Stomach (tissue), 9 donors: ENCODE results near the gene GLYATL1. TPM values are rescaled to one million over a fixed set of nuclear protein-coding genes. Genes with fewer than 3 reads are reported as not detected.

ENCODE experiments used
- DNase-seq, 2 donors: peaks; one replicate each; pipeline versions ENCODE4 v3.0.0 to v3.0.0-alpha.2; 2013 to 2019
- H3K27ac ChIP-seq, 5 donors: fragments of 200-600 bp in 4 of 5; sonication (generic) in 4 of 5; one replicate each; pipeline ENCODE4 v1.5.1; 2013 to 2019; ENCODE audit warnings: mild to moderate bottlenecking in 1 of 5, moderate library complexity in 1 of 5
- H3K27me3 ChIP-seq, 3 donors: fragments of 200-600 bp; sonication (generic); one replicate each; pipeline ENCODE4 v1.5.1; 2017 to 2019; ENCODE audit warnings: mixed run types in 1 of 3
- H3K36me3 ChIP-seq, 4 donors: fragments of 200-600 bp; sonication (generic); 1 replicate in 3 of 4; 2 replicates in 1 of 4; pipeline ENCODE4 v1.5.1; 2016 to 2019
- H3K4me1 ChIP-seq, 4 donors: fragments of 200-600 bp; sonication (generic); one replicate each; pipeline ENCODE4 v1.5.1; 2016 to 2019
- H3K4me3 ChIP-seq, 4 donors: fragments of 200-600 bp; sonication (generic) in 3 of 4; one replicate each; pipeline ENCODE4 v1.5.1; 2016 to 2019; ENCODE audit warnings: mild to moderate bottlenecking in 1 of 4
- H3K9me3 ChIP-seq, 4 donors: fragments of 200-600 bp; sonication (generic); one replicate each; pipeline ENCODE4 v1.5.1; 2016 to 2019
- EP300 ChIP-seq: sonication (generic); formaldehyde crosslinking; IDR thresholded peaks from one replicate; pipeline ENCODE4 v1.6.1; 2017; ENCODE audit warnings: antibody characterized with exemption
- POLR2A ChIP-seq, 4 donors: fragments of 450-650 bp; IDR thresholded peaks; one replicate each; pipeline ENCODE4 v1.6.1; 2016; ENCODE audit warnings: antibody characterized with exemption in 4 of 4, control low read depth in 2 of 4, mild to moderate bottlenecking in 1 of 4, moderate library complexity in 1 of 4
- POLR2AphosphoS5 ChIP-seq, 3 donors: sonication (generic); formaldehyde crosslinking; IDR thresholded peaks; one replicate each; pipeline ENCODE4 v1.6.1; 2016; ENCODE audit warnings: antibody characterized with exemption in 3 of 3
- WGBS, 5 donors: extraction: QIAGEN DNeasy Blood & Tissue Kit in 3 of 5; methylation state at CpG; one replicate each; pipeline versions ENCODE4 v1.1.5 to v1.1.7; 2013 to 2018; 5-methylcytosine and 5-hydroxymethylcytosine counted together
- intact Hi-C: fragments of 100-400 bp; cut with DNase I; formaldehyde crosslinking; loops from one replicate; pipeline ENCODE4 v1.15.1; 2023; ENCODE audit warnings: low total_unique reads
- polyA plus RNA-seq, 3 donors: library from polyadenylated mRNA; stranded (reverse); fragments of 200-250 nt; gene quantifications; one replicate each; pipeline ENCODE4 v1.2.3, GENCODE V29; 2013
- total RNA-seq, 5 donors: library from RNA; depleted of rRNA; stranded (reverse); fragments of >200 nt; gene quantifications; one replicate each; pipeline versions ENCODE4 v1.1.0 to v1.2.3, GENCODE V29; 2014 to 2016
- TF ChIP-seq, protein P1 (sequence below), 7 experiments: fragments of 450-650 bp in 4 of 7; fragments of 200-600 bp in 3 of 7; sonication (generic) in 3 of 7; IDR thresholded peaks; one replicate each; pipeline ENCODE4 v1.5.1; 2016 to 2019; ENCODE audit warnings: antibody characterized with exemption in 7 of 7, control low read depth in 2 of 7, mild to moderate bottlenecking in 1 of 7
- donor health status: healthy with polysubstance abuse.
- donor health status: Bipolar disorder and iron deficiency.
- donor health status: healthy.

GLYATL1 gene
- total and polyA plus RNA-seq, 8 donors = 0.73 to 13.4 (median 1.4) TPM; not detected in 3

GRCh38 chr11:58922479-58922878 is 16.8 kb upstream of the GLYATL1 start:
- Histone ChIP-seq H3K9me3 (peaks cover 0 to 14% (median 5%) of the 10 kb centered on the region in 4 donors), H3K4me3 (no peak overlapping the region), H3K27ac (peak overlapping the region in 1 of 5 donors; percentile 40), H3K27me3 (no peaks in the 10 kb centered on the region), H3K36me3 (no peaks in the 10 kb centered on the region), H3K4me1 (peaks cover 0 to 20% (median 16%) of the 10 kb centered on the region in 4 donors)
- intact Hi-C loops = no loop called here
- 24 to 45% (median 30%) methylated on average over 5 of the region's 5 CpGs for WGBS, 5 donors
- TF ChIP-seq EP300 (no peak), POLR2AphosphoS5 (IDR thresholded peaks at IDR 0.05) (no peak), POLR2A (IDR thresholded peaks at IDR 0.05) (no peak)
- TF ChIP-seq, protein P1, sequence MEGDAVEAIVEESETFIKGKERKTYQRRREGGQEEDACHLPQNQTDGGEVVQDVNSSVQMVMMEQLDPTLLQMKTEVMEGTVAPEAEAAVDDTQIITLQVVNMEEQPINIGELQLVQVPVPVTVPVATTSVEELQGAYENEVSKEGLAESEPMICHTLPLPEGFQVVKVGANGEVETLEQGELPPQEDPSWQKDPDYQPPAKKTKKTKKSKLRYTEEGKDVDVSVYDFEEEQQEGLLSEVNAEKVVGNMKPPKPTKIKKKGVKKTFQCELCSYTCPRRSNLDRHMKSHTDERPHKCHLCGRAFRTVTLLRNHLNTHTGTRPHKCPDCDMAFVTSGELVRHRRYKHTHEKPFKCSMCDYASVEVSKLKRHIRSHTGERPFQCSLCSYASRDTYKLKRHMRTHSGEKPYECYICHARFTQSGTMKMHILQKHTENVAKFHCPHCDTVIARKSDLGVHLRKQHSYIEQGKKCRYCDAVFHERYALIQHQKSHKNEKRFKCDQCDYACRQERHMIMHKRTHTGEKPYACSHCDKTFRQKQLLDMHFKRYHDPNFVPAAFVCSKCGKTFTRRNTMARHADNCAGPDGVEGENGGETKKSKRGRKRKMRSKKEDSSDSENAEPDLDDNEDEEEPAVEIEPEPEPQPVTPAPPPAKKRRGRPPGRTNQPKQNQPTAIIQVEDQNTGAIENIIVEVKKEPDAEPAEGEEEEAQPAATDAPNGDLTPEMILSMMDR (IDR thresholded peaks at IDR 0.05) = no peak
- peak in 1 of 2 donors; percentile 82 for DNase-seq

DNA sequence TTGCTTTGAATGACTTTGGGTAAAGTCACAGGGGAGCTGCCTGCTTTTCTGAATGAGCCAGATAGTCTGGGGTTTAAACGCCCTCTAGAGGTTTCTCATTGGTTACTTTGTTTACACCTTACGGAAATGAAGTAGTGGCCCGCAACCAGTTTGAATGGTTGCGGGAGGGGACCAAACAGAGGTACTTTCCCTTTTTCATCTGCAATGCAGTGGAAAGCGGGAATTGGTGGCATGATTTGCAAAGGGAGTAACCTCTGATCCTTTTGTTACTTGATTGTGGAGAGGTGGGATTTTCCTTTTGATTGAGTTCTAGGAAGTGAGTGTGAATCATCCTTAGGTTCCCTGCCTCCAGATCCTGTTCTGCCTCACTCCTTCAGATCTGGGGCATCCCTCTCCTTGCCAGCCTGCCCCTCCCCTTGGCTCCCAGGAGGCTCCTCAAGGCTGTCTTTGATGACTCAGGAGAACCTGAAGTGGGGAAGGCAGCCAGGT is 15.9 kb upstream of the GLYATL1 start:
- intact Hi-C loops = no loop called here
- H3K36me3 ChIP-seq = no peaks in the 10 kb centered on the region
- no peak overlapping the region for H3K4me3 ChIP-seq
- WGBS, 5 donors = 1 to 3% (median 1%) methylated on average over 5 of the region's 5 CpGs
- TF ChIP-seq POLR2AphosphoS5 (IDR thresholded peaks at IDR 0.05) (peak in 1 of 3 donors; percentile 18), EP300 (no peak), POLR2A (IDR thresholded peaks at IDR 0.05) (no peak)
- TF ChIP-seq, protein P1 (IDR thresholded peaks at IDR 0.05) = peak in 3 of 7 experiments; percentile 13 to 24 (median 23)
- H3K4me1 ChIP-seq = peaks cover 3 to 29% (median 23%) of the 10 kb centered on the region in 4 donors
- H3K27ac ChIP-seq = peak overlapping the region in 1 of 5 donors; percentile 40
- DNase-seq = peak in 1 of 2 donors; percentile 71
- H3K27me3 ChIP-seq = no peaks in the 10 kb centered on the region
- H3K9me3 ChIP-seq = peaks cover 0 to 5% (median under 1%) of the 10 kb centered on the region in 4 donors

DNA sequence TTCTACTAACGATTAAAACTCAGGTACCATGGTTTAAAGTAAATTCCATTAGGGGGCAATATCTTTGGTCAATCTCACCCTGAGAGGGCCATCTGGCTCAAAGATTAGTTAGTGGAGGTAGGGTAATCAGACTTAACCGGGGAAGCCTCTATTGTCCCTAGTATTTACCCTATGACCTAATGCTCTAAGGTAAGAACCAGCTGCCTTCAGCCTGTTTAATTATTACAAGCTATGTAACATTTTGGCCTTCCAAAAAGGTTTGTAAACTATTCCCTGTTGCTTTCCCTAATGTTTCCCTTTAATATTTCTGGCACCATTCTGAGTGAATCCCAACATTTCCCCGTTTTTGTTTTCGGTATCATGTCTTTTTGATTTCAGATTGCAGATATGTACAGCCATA is 15.1 kb upstream of the GLYATL1 start:
- Histone ChIP-seq H3K27me3 (no peaks in the 10 kb centered on the region), H3K36me3 (no peaks in the 10 kb centered on the region), H3K4me3 (no peak overlapping the region), H3K9me3 (no peaks in the 10 kb centered on the region), H3K27ac (peak overlapping the region in 1 of 5 donors; percentile 1), H3K4me1 (peaks cover 5 to 34% (median 24%) of the 10 kb centered on the region in 4 donors)
- WGBS, 5 donors = 39 to 47% (median 46%) methylated on average over 4 of the region's 4 CpGs
- intact Hi-C loops = no loop called here
- no peak for TF ChIP-seq POLR2AphosphoS5 (IDR thresholded peaks at IDR 0.05)
- no peak for TF ChIP-seq POLR2A (IDR thresholded peaks at IDR 0.05)
- no peak for DNase-seq

DNA sequence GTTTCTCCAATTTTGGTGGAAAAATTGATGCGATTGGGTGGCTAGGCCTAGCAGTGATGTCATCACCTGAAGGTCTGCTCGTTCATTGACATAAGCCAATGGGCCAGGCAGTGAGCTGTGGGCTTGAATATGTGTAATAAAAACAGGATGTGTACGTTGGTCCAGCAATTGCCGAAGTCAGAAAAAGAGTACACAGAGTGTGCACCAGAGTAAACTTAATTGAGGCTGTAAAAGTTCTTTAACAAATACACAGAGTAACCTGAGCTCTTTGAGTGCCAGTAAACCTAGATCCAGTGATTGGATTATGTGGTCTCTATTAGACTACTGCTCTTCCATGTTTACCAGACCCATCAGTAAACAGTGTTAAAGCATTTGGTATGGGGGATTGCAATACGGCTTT is 13.0 kb upstream of the GLYATL1 start:
- TF ChIP-seq EP300 (no peak), POLR2AphosphoS5 (IDR thresholded peaks at IDR 0.05) (no peak), POLR2A (IDR thresholded peaks at IDR 0.05) (no peak)
- TF ChIP-seq, protein P1 (IDR thresholded peaks at IDR 0.05) = no peak
- H3K36me3 ChIP-seq = no peaks in the 10 kb centered on the region
- no peaks in the 10 kb centered on the region for H3K9me3 ChIP-seq
- H3K4me3 ChIP-seq = no peak overlapping the region
- H3K27ac ChIP-seq = no peak overlapping the region
- intact Hi-C loops = no loop called here
- no peak for DNase-seq
- H3K4me1 ChIP-seq = peaks cover 5 to 34% (median 24%) of the 10 kb centered on the region in 4 donors
- no peaks in the 10 kb centered on the region for H3K27me3 ChIP-seq
- WGBS, 5 donors = 46 to 60% (median 58%) methylated on average over 5 of the region's 5 CpGs

- no peak for DNase-seq
- no peak overlapping the region for H3K4me3 ChIP-seq
- intact Hi-C loops = no loop called here
- H3K27ac ChIP-seq = peak overlapping the region in 1 of 5 donors; percentile 5
- H3K27me3 ChIP-seq = no peaks in the 10 kb centered on the region
- TF ChIP-seq, protein P1 (IDR thresholded peaks at IDR 0.05) = no peak
- TF ChIP-seq EP300 (no peak), POLR2AphosphoS5 (IDR thresholded peaks at IDR 0.05) (no peak), POLR2A (IDR thresholded peaks at IDR 0.05) (no peak)
- H3K36me3 ChIP-seq = no peaks in the 10 kb centered on the region
- peaks cover 5 to 34% (median 24%) of the 10 kb centered on the region in 4 donors for H3K4me1 ChIP-seq
- 44 to 68% (median 50%) methylated on average over 1 of the region's 1 CpG for WGBS, 5 donors
- H3K9me3 ChIP-seq = no peaks in the 10 kb centered on the region
These were observed 12.6 kb upstream of the GLYATL1 start for GRCh38 chr11:58926695-58927094.
